ENCODE data around the gene DBX1.
A peak's percentile ranks its signal among the peaks of the same experiment; 100 is the strongest.

DBX1 gene

GRCh38 chr11:20113149-20113438 is 47.2 kb downstream of the DBX1 start:
- no CpG with 5 or more reads among the region's 5 CpGs for WGBS (ENCODE audit: extremely low coverage, insufficient coverage, insufficient read length)
- Histone ChIP-seq H4K8ac (ENCODE audit: low read depth, low read length) (peak overlapping the region; percentile 79), H3K18ac (ENCODE audit: low read length) (no peak overlapping the region)

GRCh38 chr11:20112291-20113148 is 47.8 kb downstream of the DBX1 start:
- Histone ChIP-seq H3K4me2 (ENCODE audit: low read length) (peak overlapping the region; percentile 47), H3K14ac (ENCODE audit: low read length) (peak overlapping the region; percentile 82), H3K9ac (ENCODE audit: low read length) (no peak overlapping the region), H3K4me1 (ENCODE audit: control insufficient read depth in 1 of 2, insufficient read depth in 2 of 2, low read length in 2 of 2) (peaks cover 14 to 29% of the 10 kb centered on the region in 2 experiments), H3K27me3 (ENCODE audit: insufficient read depth, low read length) (no peaks in the 10 kb centered on the region), H2BK5ac (ENCODE audit: low read depth, low read length, poor library complexity) (peak overlapping the region; percentile 94), H4K91ac (ENCODE audit: low read depth, low read length) (peak overlapping the region; percentile 92), H2BK120ac (ENCODE audit: insufficient read depth, low read length, poor library complexity) (peak overlapping the region; percentile 86), H2AFZ (ENCODE audit: insufficient read depth, low read length, poor library complexity) (no peak overlapping the region), H3K9me3 (ENCODE audit: insufficient read depth, low read depth, low read length) (no peaks in the 10 kb centered on the region), H2AK5ac (ENCODE audit: low read length) (peak overlapping the region; percentile 73), H3K4me3 (ENCODE audit: low read depth, low read length) (no peak overlapping the region), H3K23ac (ENCODE audit: low read length) (no peak overlapping the region), H3K79me2 (ENCODE audit: control insufficient read depth, insufficient read depth, low read length, poor library complexity) (no peaks in the 10 kb centered on the region), H3K4ac (ENCODE audit: low read depth, low read length) (peak overlapping the region; percentile 17), H2BK12ac (ENCODE audit: low read length) (peak overlapping the region; percentile 87), H3K36me3 (ENCODE audit: control insufficient read depth in 1 of 2, insufficient read depth in 2 of 2, low read length in 2 of 2) (peaks cover 28 to 49% of the 10 kb centered on the region in 2 experiments), H4K8ac (ENCODE audit: low read depth, low read length) (peak overlapping the region; percentile 79), H3K18ac (ENCODE audit: low read length) (peak overlapping the region; percentile 89), H4K12ac (ENCODE audit: low read depth, low read length) (peak overlapping the region; percentile 54), H3K27ac (ENCODE audit: low read depth, low read length) (peak overlapping the region; percentile 98), H3K79me1 (ENCODE audit: low read length) (peaks cover 14% of the 10 kb centered on the region)
- DNase-seq, result peak; percentile 72 to 79
- WGBS (ENCODE audit: extremely low coverage, insufficient coverage, insufficient read length), result no CpG with 5 or more reads among the region's 15 CpGs

More at GRCh38 chr11:20113149-20113438, 47.2 kb downstream of the DBX1 start:
- no peaks in the 10 kb centered on the region for H3K27me3 ChIP-seq (ENCODE audit: insufficient read depth, low read length)
- H2BK120ac ChIP-seq (ENCODE audit: insufficient read depth, low read length, poor library complexity), result peak overlapping the region; percentile 86
- H3K27ac ChIP-seq (ENCODE audit: low read depth, low read length), result peak overlapping the region; percentile 98
- H3K23ac ChIP-seq (ENCODE audit: low read length), result no peak overlapping the region
- H3K79me2 ChIP-seq (ENCODE audit: control insufficient read depth, insufficient read depth, low read length, poor library complexity), result no peaks in the 10 kb centered on the region
- no peak overlapping the region for H2AFZ ChIP-seq (ENCODE audit: insufficient read depth, low read length, poor library complexity)
- H3K4ac ChIP-seq (ENCODE audit: low read depth, low read length), result peak overlapping the region; percentile 17
- no peak overlapping the region for H2AK5ac ChIP-seq (ENCODE audit: low read length)
- peaks cover 14% of the 10 kb centered on the region for H3K79me1 ChIP-seq (ENCODE audit: low read length)
- peak overlapping the region; percentile 86 for H2BK5ac ChIP-seq (ENCODE audit: low read depth, low read length, poor library complexity)
- no peak overlapping the region for H4K12ac ChIP-seq (ENCODE audit: low read depth, low read length)
- H2BK12ac ChIP-seq (ENCODE audit: low read length), result peak overlapping the region; percentile 87
- H3K9me3 ChIP-seq (ENCODE audit: insufficient read depth, low read depth, low read length), result no peaks in the 10 kb centered on the region
- H3K4me2 ChIP-seq (ENCODE audit: low read length), result no peak overlapping the region
- H3K14ac ChIP-seq (ENCODE audit: low read length), result peak overlapping the region; percentile 82
- H3K9ac ChIP-seq (ENCODE audit: low read length), result no peak overlapping the region
- H3K4me1 ChIP-seq (ENCODE audit: control insufficient read depth in 1 of 2, insufficient read depth in 2 of 2, low read length in 2 of 2), result peaks cover 14 to 29% of the 10 kb centered on the region in 2 experiments
- H3K36me3 ChIP-seq (ENCODE audit: control insufficient read depth in 1 of 2, insufficient read depth in 2 of 2, low read length in 2 of 2), result peaks cover 30 to 49% of the 10 kb centered on the region in 2 experiments
- DNase-seq, result no peak
- peak overlapping the region; percentile 92 for H4K91ac ChIP-seq (ENCODE audit: low read depth, low read length)
- no peak overlapping the region for H3K4me3 ChIP-seq (ENCODE audit: low read depth, low read length)

- H3K27ac ChIP-seq (ENCODE audit: low read depth, low read length), result peak overlapping the region; percentile 98
- H3K36me3 ChIP-seq (ENCODE audit: control insufficient read depth in 1 of 2, insufficient read depth in 2 of 2, low read length in 2 of 2), result peaks cover 29 to 47% of the 10 kb centered on the region in 2 experiments
- no peak overlapping the region for H3K9ac ChIP-seq (ENCODE audit: low read length)
- H3K4me3 ChIP-seq (ENCODE audit: low read depth, low read length), result no peak overlapping the region
- no peak overlapping the region for H4K12ac ChIP-seq (ENCODE audit: low read depth, low read length)
- no CpG with 5 or more reads among the region's 1 CpG for WGBS (ENCODE audit: extremely low coverage, insufficient coverage, insufficient read length)
- H2BK12ac ChIP-seq (ENCODE audit: low read length), result peak overlapping the region; percentile 75
- peaks cover 14% of the 10 kb centered on the region for H3K79me1 ChIP-seq (ENCODE audit: low read length)
- no peak overlapping the region for H2AK5ac ChIP-seq (ENCODE audit: low read length)
- peak overlapping the region; percentile 85 for H2BK120ac ChIP-seq (ENCODE audit: insufficient read depth, low read length, poor library complexity)
- no peaks in the 10 kb centered on the region for H3K79me2 ChIP-seq (ENCODE audit: control insufficient read depth, insufficient read depth, low read length, poor library complexity)
- H3K14ac ChIP-seq (ENCODE audit: low read length), result peak overlapping the region; percentile 76
- peak overlapping the region; percentile 17 for H3K4ac ChIP-seq (ENCODE audit: low read depth, low read length)
- peak overlapping the region; percentile 65 for H3K18ac ChIP-seq (ENCODE audit: low read length)
- no peak overlapping the region for H2AFZ ChIP-seq (ENCODE audit: insufficient read depth, low read length, poor library complexity)
- H3K4me1 ChIP-seq (ENCODE audit: control insufficient read depth in 1 of 2, insufficient read depth in 2 of 2, low read length in 2 of 2), result peaks cover 14 to 29% of the 10 kb centered on the region in 2 experiments
- no peak overlapping the region for H3K23ac ChIP-seq (ENCODE audit: low read length)
- no peak for DNase-seq
- peak overlapping the region; percentile 94 for H2BK5ac ChIP-seq (ENCODE audit: low read depth, low read length, poor library complexity)
- peak overlapping the region; percentile 0 for H3K4me2 ChIP-seq (ENCODE audit: low read length)
- no peaks in the 10 kb centered on the region for H3K27me3 ChIP-seq (ENCODE audit: insufficient read depth, low read length)
- H4K91ac ChIP-seq (ENCODE audit: low read depth, low read length), result peak overlapping the region; percentile 92
- no peaks in the 10 kb centered on the region for H3K9me3 ChIP-seq (ENCODE audit: insufficient read depth, low read depth, low read length)
- H4K8ac ChIP-seq (ENCODE audit: low read depth, low read length), result peak overlapping the region; percentile 79
These were observed 48.4 kb downstream of the DBX1 start for GRCh38 chr11:20111871-20112270.

GRCh38 chr11:20110908-20111669 is 49.2 kb downstream of the DBX1 start:
- Histone ChIP-seq H2BK12ac (ENCODE audit: low read length) (peak overlapping the region; percentile 39), H3K23ac (ENCODE audit: low read length) (no peak overlapping the region), H3K79me1 (ENCODE audit: low read length) (peaks cover 14% of the 10 kb centered on the region), H3K27ac (ENCODE audit: low read depth, low read length) (peak overlapping the region; percentile 98), H3K27me3 (ENCODE audit: insufficient read depth, low read length) (no peaks in the 10 kb centered on the region), H3K36me3 (ENCODE audit: control insufficient read depth in 1 of 2, insufficient read depth in 2 of 2, low read length in 2 of 2) (peaks cover 28 to 43% of the 10 kb centered on the region in 2 experiments), H3K4me1 (ENCODE audit: control insufficient read depth in 1 of 2, insufficient read depth in 2 of 2, low read length in 2 of 2) (peaks cover 14 to 29% of the 10 kb centered on the region in 2 experiments), H3K4me2 (ENCODE audit: low read length) (peak overlapping the region; percentile 3), H4K8ac (ENCODE audit: low read depth, low read length) (no peak overlapping the region), H2BK120ac (ENCODE audit: insufficient read depth, low read length, poor library complexity) (peak overlapping the region; percentile 85), H4K91ac (ENCODE audit: low read depth, low read length) (peak overlapping the region; percentile 92), H3K14ac (ENCODE audit: low read length) (no peak overlapping the region), H3K18ac (ENCODE audit: low read length) (no peak overlapping the region), H2BK5ac (ENCODE audit: low read depth, low read length, poor library complexity) (peak overlapping the region; percentile 94), H3K9me3 (ENCODE audit: insufficient read depth, low read depth, low read length) (no peaks in the 10 kb centered on the region), H2AK5ac (ENCODE audit: low read length) (no peak overlapping the region), H3K4ac (ENCODE audit: low read depth, low read length) (peak overlapping the region; percentile 17), H4K12ac (ENCODE audit: low read depth, low read length) (no peak overlapping the region), H2AFZ (ENCODE audit: insufficient read depth, low read length, poor library complexity) (no peak overlapping the region), H3K9ac (ENCODE audit: low read length) (no peak overlapping the region), H3K4me3 (ENCODE audit: low read depth, low read length) (no peak overlapping the region), H3K79me2 (ENCODE audit: control insufficient read depth, insufficient read depth, low read length, poor library complexity) (no peaks in the 10 kb centered on the region)
- no CpG with 5 or more reads among the region's 8 CpGs for WGBS (ENCODE audit: extremely low coverage, insufficient coverage, insufficient read length)
- DNase-seq, result peak; percentile 76 to 91
